ENCODE measurements around the gene ADAMTS20. TPM values are rescaled to one million over a fixed set of nuclear protein-coding genes. Genes with fewer than 3 reads are reported as not detected.
"Not testable (repeated sequence)": the region's sequence is repeated elsewhere in the genome, so short reads cannot be mapped to it uniquely, and the experiment has no call there.

Gene ADAMTS20
- total RNA-seq, 4 donors from 2014 or later, result not detected

DNA sequence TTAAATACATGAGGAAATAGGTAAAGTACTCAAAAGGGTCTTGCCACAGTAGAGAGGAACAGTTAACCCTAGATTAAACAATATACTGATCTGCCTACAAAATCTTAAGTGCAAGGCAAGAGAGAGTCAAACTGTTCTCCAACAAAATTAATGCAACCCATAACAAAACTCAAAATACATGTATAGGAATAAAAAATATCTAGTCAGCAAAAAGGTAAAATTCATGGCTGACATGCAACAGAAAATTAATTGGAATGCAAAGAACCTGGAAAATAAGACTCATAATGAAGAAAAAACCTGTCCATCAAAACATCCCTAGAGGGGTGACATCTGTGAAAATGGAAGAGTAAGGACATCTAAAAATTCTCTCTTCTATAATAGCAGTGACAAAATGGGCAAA, 173.6 kb downstream of the ADAMTS20 start:
- no peak for DNase-seq
- no peaks in the 10 kb centered on the region for H3K36me3 ChIP-seq
- TF ChIP-seq POLR2A (IDR thresholded peaks at IDR 0.05), result no peak
- TF ChIP-seq, protein P1, sequence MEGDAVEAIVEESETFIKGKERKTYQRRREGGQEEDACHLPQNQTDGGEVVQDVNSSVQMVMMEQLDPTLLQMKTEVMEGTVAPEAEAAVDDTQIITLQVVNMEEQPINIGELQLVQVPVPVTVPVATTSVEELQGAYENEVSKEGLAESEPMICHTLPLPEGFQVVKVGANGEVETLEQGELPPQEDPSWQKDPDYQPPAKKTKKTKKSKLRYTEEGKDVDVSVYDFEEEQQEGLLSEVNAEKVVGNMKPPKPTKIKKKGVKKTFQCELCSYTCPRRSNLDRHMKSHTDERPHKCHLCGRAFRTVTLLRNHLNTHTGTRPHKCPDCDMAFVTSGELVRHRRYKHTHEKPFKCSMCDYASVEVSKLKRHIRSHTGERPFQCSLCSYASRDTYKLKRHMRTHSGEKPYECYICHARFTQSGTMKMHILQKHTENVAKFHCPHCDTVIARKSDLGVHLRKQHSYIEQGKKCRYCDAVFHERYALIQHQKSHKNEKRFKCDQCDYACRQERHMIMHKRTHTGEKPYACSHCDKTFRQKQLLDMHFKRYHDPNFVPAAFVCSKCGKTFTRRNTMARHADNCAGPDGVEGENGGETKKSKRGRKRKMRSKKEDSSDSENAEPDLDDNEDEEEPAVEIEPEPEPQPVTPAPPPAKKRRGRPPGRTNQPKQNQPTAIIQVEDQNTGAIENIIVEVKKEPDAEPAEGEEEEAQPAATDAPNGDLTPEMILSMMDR (IDR thresholded peaks at IDR 0.05), result no peak
- H3K27me3 ChIP-seq, result no peaks in the 10 kb centered on the region
- H3K4me3 ChIP-seq, result no peak overlapping the region
- no peaks in the 10 kb centered on the region for H3K9me3 ChIP-seq
- no peak overlapping the region for H3K27ac ChIP-seq
- H3K4me1 ChIP-seq, result no peaks in the 10 kb centered on the region
- intact Hi-C loops (cut with DNase I), result no loop called here

DNA sequence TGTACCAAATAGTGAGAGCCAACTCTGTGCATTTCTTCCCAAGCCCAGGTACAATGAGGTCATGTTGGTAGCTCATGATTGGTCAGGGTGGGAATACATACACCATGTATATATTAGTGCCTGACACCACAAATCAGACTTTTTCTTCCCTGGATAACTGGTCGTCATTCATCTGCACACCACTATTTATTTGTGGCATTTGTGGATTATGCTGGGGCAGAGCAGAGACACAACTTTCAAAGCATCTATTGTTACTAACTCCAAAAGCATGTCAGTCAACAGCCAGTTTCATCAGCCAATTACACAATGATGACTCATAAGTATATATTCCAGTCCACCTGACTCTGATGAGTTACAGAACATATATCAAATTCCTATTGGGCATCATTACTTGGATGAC, 181.7 kb downstream of the ADAMTS20 start:
- DNase-seq, result no peak
- intact Hi-C loops (cut with DNase I), result no loop called here

DNA sequence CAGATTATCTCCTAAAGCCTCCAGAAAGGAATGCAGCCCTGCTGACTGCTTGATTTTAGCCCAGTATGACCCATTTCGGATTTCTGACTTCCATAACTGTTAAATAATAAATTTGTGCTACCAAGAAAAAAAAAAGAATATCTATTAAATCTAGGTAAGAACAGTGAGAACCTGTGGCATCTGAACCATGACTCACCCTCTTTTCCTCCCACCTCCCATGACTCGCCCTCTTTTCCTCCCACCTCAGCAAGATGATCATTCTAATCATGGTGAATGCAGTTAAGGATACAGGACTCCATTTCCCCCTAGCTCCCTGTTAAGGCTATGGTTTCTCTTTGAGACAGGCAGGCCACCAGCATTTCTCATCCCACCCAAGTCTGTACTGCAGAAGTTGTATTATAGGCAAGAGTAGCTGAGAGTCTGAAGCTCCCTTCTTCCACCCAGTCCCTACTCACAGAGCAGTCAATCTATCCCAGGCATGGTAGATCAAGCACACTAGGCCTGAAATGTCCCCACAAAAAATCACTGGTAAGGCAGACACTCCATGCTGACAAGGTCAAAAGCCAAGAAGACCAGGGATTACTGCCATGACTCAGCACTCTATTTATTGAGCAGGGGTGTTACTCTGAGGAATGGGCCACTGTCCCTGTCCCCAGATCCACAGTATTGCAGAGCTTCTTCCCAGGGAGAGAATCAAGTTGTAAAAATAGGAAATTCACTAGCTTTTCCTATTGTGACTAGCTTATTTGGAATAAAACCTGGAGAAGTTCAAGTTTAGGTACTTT, 188.9 kb downstream of the ADAMTS20 start:
- Histone ChIP-seq H3K4me1 (no peaks in the 10 kb centered on the region), H3K27ac (no peak overlapping the region), H3K4me3 (no peak overlapping the region), H3K27me3 (no peaks in the 10 kb centered on the region), H3K36me3 (no peaks in the 10 kb centered on the region), H3K9me3 (no peaks in the 10 kb centered on the region)
- DNase-seq, result no peak
- 49 to 54% methylated on average over 2 of the region's 2 CpGs for WGBS, 2 donors
- intact Hi-C loops (cut with DNase I), result no loop called here
- TF ChIP-seq, protein P1 (IDR thresholded peaks at IDR 0.05), result no peak
- no peak for TF ChIP-seq POLR2A (IDR thresholded peaks at IDR 0.05)

More for the DNA sequence above, 181.7 kb downstream of the ADAMTS20 start:
- Histone ChIP-seq H3K9me3 (no peaks in the 10 kb centered on the region), H3K36me3 (no peaks in the 10 kb centered on the region), H3K4me1 (no peaks in the 10 kb centered on the region), H3K27ac (no peak overlapping the region), H3K27me3 (no peaks in the 10 kb centered on the region), H3K4me3 (no peak overlapping the region)
- WGBS, 2 donors, result 36 to 50% methylated on average over 1 of the region's 1 CpG
- TF ChIP-seq, protein P1 (IDR thresholded peaks at IDR 0.05), result no peak
- no peak for TF ChIP-seq POLR2A (IDR thresholded peaks at IDR 0.05)

DNA sequence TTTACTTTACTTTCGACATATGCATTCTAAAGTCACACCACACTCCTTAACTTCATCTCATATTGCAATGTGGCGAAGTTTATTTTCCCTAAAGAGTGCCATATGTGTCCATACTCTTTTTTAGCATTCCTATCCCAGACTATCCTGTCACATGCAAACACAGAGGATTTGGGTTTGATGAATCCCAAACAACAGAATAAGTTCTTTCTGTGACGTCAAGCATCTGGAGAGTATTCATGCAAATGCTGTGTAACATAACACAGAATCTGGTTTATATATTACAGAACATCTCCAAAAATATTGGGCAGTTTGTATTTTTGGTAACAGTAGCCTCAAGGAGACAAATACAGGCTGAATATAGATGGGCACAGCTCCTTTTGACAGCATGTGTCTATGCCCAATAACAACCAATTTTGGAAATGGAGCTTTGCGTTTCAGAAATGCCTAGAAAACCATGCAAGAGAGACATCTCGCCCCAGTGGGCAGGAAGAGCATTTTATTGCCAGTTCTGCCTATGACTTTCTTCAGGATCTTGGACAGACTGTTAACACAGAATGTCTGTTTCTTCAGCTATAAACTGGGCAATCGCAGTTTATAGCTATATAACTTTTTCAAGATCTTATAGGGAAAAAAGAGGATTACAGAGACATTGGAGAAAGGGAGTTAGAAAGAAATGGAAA, 190.8 kb downstream of the ADAMTS20 start:
- DNase-seq, result no peak
- no peak overlapping the region for H3K4me3 ChIP-seq
- intact Hi-C loops (cut with DNase I), result no loop called here
- no peak overlapping the region for H3K27ac ChIP-seq
- no peaks in the 10 kb centered on the region for H3K9me3 ChIP-seq
- H3K36me3 ChIP-seq, result no peaks in the 10 kb centered on the region
- no peaks in the 10 kb centered on the region for H3K27me3 ChIP-seq
- no peaks in the 10 kb centered on the region for H3K4me1 ChIP-seq
- WGBS, 2 donors, result 69 to 72% methylated on average over 6 of the region's 6 CpGs
- no peak for TF ChIP-seq POLR2A (IDR thresholded peaks at IDR 0.05)
- TF ChIP-seq, protein P1 (IDR thresholded peaks at IDR 0.05), result no peak

DNA sequence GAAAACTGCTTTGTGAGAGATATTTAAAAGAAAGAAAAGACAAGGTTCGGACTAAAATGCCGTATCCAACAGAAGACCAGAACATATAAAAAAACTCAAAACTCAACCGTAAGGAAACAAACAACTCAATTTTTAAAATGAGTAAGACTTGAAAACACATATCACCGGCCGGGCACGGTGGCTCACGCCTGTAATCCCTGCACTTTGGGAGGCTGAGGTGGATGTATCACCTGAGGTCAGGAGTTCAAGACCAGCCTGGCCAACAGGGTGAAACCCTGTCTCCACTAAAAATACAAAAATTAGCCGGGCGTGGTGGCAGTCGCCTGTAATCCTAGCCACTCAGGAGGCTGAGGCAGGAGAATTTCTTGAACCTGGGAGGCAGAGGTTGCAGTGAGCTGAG, 192.0 kb downstream of the ADAMTS20 start:
- DNase-seq; H3K4me3 ChIP-seq; H3K36me3 ChIP-seq; H3K27me3 ChIP-seq; H3K9me3 ChIP-seq; H3K27ac ChIP-seq; H3K4me1 ChIP-seq; intact Hi-C loops (cut with DNase I): not testable (repeated sequence)
- WGBS, 2 donors, result 92 to 94% methylated on average over 10 of the region's 10 CpGs

Measured in esophagus squamous epithelium (tissue), 5 donors.